H1 (cell line): ENCODE data around the gene HNRNPK. TPM values are rescaled to one million over a fixed set of nuclear protein-coding genes. Genes with fewer than 3 reads are reported as not detected.

Experiments
- polyA plus RNA-seq, 7 experiments: library from polyadenylated mRNA; depleted of rRNA in 3 of 7; stranded (reverse) in 5 of 7; unstranded in 2 of 7; fragments of >200 nt in 5 of 7; fragments of 200-250 nt in 2 of 7; gene quantifications; 1 replicate in 5 of 7; 2 replicates in 1 of 7; 4 replicates in 1 of 7; pipeline versions ENCODE4 v1.2.1 to v1.2.3, GENCODE V29; 2011 to 2013; ENCODE audit warnings: missing spikeins in 2 of 7, mixed read lengths in 2 of 7
- total RNA-seq: library from RNA; stranded (reverse); fragmentation: NEBNext Ultra II Directional; extraction: Animal tissue kit (Norgen Biotek cat#: 25700); gene quantifications from 2 replicates; pipeline ENCODE4 v1.2.1, GENCODE V29; 2021
- TF ChIP-seq, protein P1 (sequence below): IDR thresholded peaks from 2 replicates; pipeline ENCODE4 v1.6.1; 2012; ENCODE audit warnings: low read length, inconsistent platforms

HNRNPK gene
- total and polyA plus RNA-seq, 2 of the 8 experiments (the other 6 are each of a cell fraction or from before 2014, with no cell fraction given) = 414 to 887 TPM

- TF ChIP-seq, protein P1, sequence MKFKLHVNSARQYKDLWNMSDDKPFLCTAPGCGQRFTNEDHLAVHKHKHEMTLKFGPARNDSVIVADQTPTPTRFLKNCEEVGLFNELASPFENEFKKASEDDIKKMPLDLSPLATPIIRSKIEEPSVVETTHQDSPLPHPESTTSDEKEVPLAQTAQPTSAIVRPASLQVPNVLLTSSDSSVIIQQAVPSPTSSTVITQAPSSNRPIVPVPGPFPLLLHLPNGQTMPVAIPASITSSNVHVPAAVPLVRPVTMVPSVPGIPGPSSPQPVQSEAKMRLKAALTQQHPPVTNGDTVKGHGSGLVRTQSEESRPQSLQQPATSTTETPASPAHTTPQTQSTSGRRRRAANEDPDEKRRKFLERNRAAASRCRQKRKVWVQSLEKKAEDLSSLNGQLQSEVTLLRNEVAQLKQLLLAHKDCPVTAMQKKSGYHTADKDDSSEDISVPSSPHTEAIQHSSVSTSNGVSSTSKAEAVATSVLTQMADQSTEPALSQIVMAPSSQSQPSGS = no peak
Observed at GRCh38 chr9:83932011-83932410, 48.0 kb downstream of the HNRNPK start (continued).
